CD14-positive monocyte (primary cell): ENCODE results near the gene EXOC3L4. TPM values are rescaled to one million over a fixed set of nuclear protein-coding genes. Genes with fewer than 3 reads are reported as not detected.

Experiments used
- DNase-seq, 3 donors: peaks; one replicate each; pipeline ENCODE4 v3.0.0-alpha.2; 2011 to 2022
- H2AFZ ChIP-seq: 2 replicates; pipeline ENCODE4 v1.6.0; 2012; ENCODE audit warnings: mild to moderate bottlenecking, low read depth, low read length, inconsistent platforms; ENCODE audit not compliant: insufficient read depth, poor library complexity, severe bottlenecking
- H3K27ac ChIP-seq, 2 donors: 1 replicate in 1 of 2; 2 replicates in 1 of 2; pipeline ENCODE4 v1.5.1; 2012 to 2013; ENCODE audit warnings: low read length in 2 of 2, control low read depth in 1 of 2, inconsistent platforms in 1 of 2, low read depth in 1 of 2, mild to moderate bottlenecking in 1 of 2
- H3K27me3 ChIP-seq, 2 donors: one replicate each; pipeline versions ENCODE4 v1.6.0 to v1.6.1; 2011 to 2013; ENCODE audit warnings: low read length in 2 of 2; ENCODE audit not compliant: control insufficient read depth in 2 of 2, insufficient read depth in 2 of 2
- H3K36me3 ChIP-seq, 2 donors: replicated peaks in 1 of 2; 1 replicate in 1 of 2; 2 replicates in 1 of 2; pipeline versions ENCODE4 v1.5.1 to v1.6.1; 2012 to 2013; ENCODE audit warnings: low read length in 2 of 2, control low read depth in 1 of 2, inconsistent platforms in 1 of 2, mild to moderate bottlenecking in 1 of 2; ENCODE audit not compliant: insufficient read depth in 2 of 2, control insufficient read depth in 1 of 2
- H3K4me1 ChIP-seq, 2 donors: 1 replicate in 1 of 2; 2 replicates in 1 of 2; pipeline versions ENCODE4 v1.5.1 to v1.6.1; 2012 to 2013; ENCODE audit warnings: low read length in 2 of 2, control low read depth in 1 of 2, inconsistent platforms in 1 of 2, mild to moderate bottlenecking in 1 of 2, moderate library complexity in 1 of 2; ENCODE audit not compliant: insufficient read depth in 2 of 2, control insufficient read depth in 1 of 2
- H3K4me2 ChIP-seq: replicated peaks from 2 replicates; pipeline ENCODE3; 2012; ENCODE audit warnings: low read length, moderate library complexity, mild to moderate bottlenecking; ENCODE audit not compliant: poor library complexity, severe bottlenecking; ENCODE audit errors: extremely low read depth
- H3K4me3 ChIP-seq, 3 experiments: fragments of 200-600 bp in 1 of 3; sonication (generic) in 1 of 3; replicated peaks in 1 of 3; 1 replicate in 2 of 3; 2 replicates in 1 of 3; pipeline ENCODE4 v1.5.1; 2011 to 2013; ENCODE audit warnings: low read length in 3 of 3, mild to moderate bottlenecking in 3 of 3, control low read depth in 2 of 3, low read depth in 2 of 3, inconsistent platforms in 1 of 3, moderate library complexity in 1 of 3
- H3K79me2 ChIP-seq: 2 replicates; pipeline ENCODE4 v1.6.0; 2012; ENCODE audit warnings: mild to moderate bottlenecking, control low read depth, inconsistent platforms, low read length, moderate library complexity; ENCODE audit not compliant: insufficient read depth
- H3K9ac ChIP-seq: 2 replicates; pipeline ENCODE4 v1.6.0; 2017; ENCODE audit warnings: low read length, mild to moderate bottlenecking; ENCODE audit not compliant: insufficient read depth, poor library complexity, severe bottlenecking
- H3K9me3 ChIP-seq, 2 donors: replicated peaks in 1 of 2; 1 replicate in 1 of 2; 2 replicates in 1 of 2; pipeline versions ENCODE4 v1.5.1 to v1.6.1; 2012 to 2013; ENCODE audit warnings: low read length in 2 of 2, control low read depth in 1 of 2; ENCODE audit not compliant: control insufficient read depth in 1 of 2, insufficient read depth in 1 of 2
- H4K20me1 ChIP-seq: 2 replicates; pipeline ENCODE4 v1.6.0; 2012; ENCODE audit warnings: mild to moderate bottlenecking, low read length, control low read depth, moderate library complexity; ENCODE audit not compliant: insufficient read depth
- H3K27ac Mint-ChIP-seq, 7 donors: one replicate each; pipeline ENCODE4 v1.8.0; 2020; ENCODE audit warnings: mild to moderate bottlenecking in 7 of 7, mixed read lengths in 7 of 7, moderate library complexity in 6 of 7, inconsistent platforms in 2 of 7
- H3K27me3 Mint-ChIP-seq, 3 donors: one replicate each; pipeline ENCODE4 v1.8.0; 2021 to 2022; ENCODE audit warnings: low read depth in 3 of 3, mild to moderate bottlenecking in 3 of 3, mixed read lengths in 3 of 3, moderate library complexity in 3 of 3, inconsistent platforms in 1 of 3
- H3K36me3 Mint-ChIP-seq, 2 donors: one replicate each; pipeline ENCODE4 v1.8.0; 2020; ENCODE audit warnings: mixed read lengths in 2 of 2, inconsistent platforms in 1 of 2, mild to moderate bottlenecking in 1 of 2
- H3K4me1 Mint-ChIP-seq: one replicate; pipeline ENCODE4 v1.8.0; 2020; ENCODE audit warnings: mild to moderate bottlenecking, mixed read lengths
- H3K4me3 Mint-ChIP-seq, 2 donors: one replicate each; pipeline ENCODE4 v1.8.0; 2020; ENCODE audit warnings: mild to moderate bottlenecking in 2 of 2, mixed read lengths in 2 of 2, moderate library complexity in 1 of 2
- H3K9me3 Mint-ChIP-seq, 7 donors: one replicate each; pipeline ENCODE4 v1.8.0; 2020 to 2022; ENCODE audit warnings: mixed read lengths in 7 of 7, mild to moderate bottlenecking in 6 of 7, moderate library complexity in 6 of 7, inconsistent platforms in 2 of 7
- CTCF ChIP-seq: fragments of 200-600 bp; IDR thresholded peaks from one replicate; pipeline ENCODE4 v1.8.0; 2022; ENCODE audit warnings: antibody characterized with exemption, mild to moderate bottlenecking
- WGBS: methylation state at CpG from one replicate; pipeline ENCODE4 v1.1.5; 2013; ENCODE audit warnings: missing lambda C conversion rate; ENCODE audit not compliant: insufficient coverage; 5-methylcytosine and 5-hydroxymethylcytosine counted together
- intact Hi-C, 2 donors: fragments of 100-400 bp; cut with micrococcal nuclease; formaldehyde crosslinking; loops; one replicate each; pipeline versions ENCODE4 v1.15.0 to v1.15.1; 2023
- polyA plus RNA-seq, 3 donors: library from polyadenylated mRNA; depleted of rRNA in 1 of 3; unstranded in 2 of 3; stranded (reverse) in 1 of 3; fragments of 300-500 nt in 2 of 3; fragments of >200 nt in 1 of 3; fragmentation: Illumina TruSeq in 2 of 3; gene quantifications; 1 replicate in 2 of 3; 2 replicates in 1 of 3; pipeline ENCODE4 v1.2.3, GENCODE V29; 2012 to 2021

EXOC3L4 gene
- polyA plus RNA-seq, 3 donors, result 0.17 TPM; not detected in 2

GRCh38 chr14:103140316-103141109 is 46.0 kb downstream of the EXOC3L4 start:
- peaks cover 15 to 19% of the 10 kb centered on the region in 2 donors for H3K36me3 Mint-ChIP-seq
- Histone ChIP-seq H3K4me1 (peaks cover 15 to 34% of the 10 kb centered on the region in 2 donors), H4K20me1 (peaks cover 27% of the 10 kb centered on the region), H3K9me3 (no peaks in the 10 kb centered on the region), H3K4me3 (no peak overlapping the region), H3K27ac (no peak overlapping the region), H3K79me2 (no peaks in the 10 kb centered on the region), H2AFZ (no peak overlapping the region), H3K4me2 (no peak overlapping the region), H3K27me3 (peaks cover 0 to 21% of the 10 kb centered on the region in 2 donors), H3K9ac (no peak overlapping the region), H3K36me3 (peaks cover 11 to 18% of the 10 kb centered on the region in 2 donors)
- H3K27me3 Mint-ChIP-seq, result peaks cover 28 to 43% (median 36%) of the 10 kb centered on the region in 3 donors
- no peak for TF ChIP-seq CTCF
- H3K27ac Mint-ChIP-seq, result peak overlapping the region in 1 of 7 donors; percentile 5
- DNase-seq, result peak in 1 of 3 donors; percentile 78
- intact Hi-C loops, result loop anchor here in 1 of 2 donors (1.0 kb wide), 1 partner anchor 35 kb away; no protein-coding TSS in a partner anchor
- H3K4me3 Mint-ChIP-seq, result peak overlapping the region in 1 of 2 donors; percentile 42
- 63% methylated on average over 9 of the region's 12 CpGs for WGBS
- H3K4me1 Mint-ChIP-seq, result peaks cover 28% of the 10 kb centered on the region
- H3K9me3 Mint-ChIP-seq, result peaks cover 0 to 2% (median 0%) of the 10 kb centered on the region in 7 donors

GRCh38 chr14:103141117-103141796 is 46.7 kb downstream of the EXOC3L4 start:
- H3K9me3 ChIP-seq, result no peaks in the 10 kb centered on the region
- H2AFZ ChIP-seq, result no peak overlapping the region
- WGBS, result 0% methylated on average over 1 of the region's 8 CpGs
- H3K27ac Mint-ChIP-seq, result no peak overlapping the region
- H3K79me2 ChIP-seq, result no peaks in the 10 kb centered on the region
- peak; percentile 36 to 64 (median 41) for DNase-seq
- H3K4me1 Mint-ChIP-seq, result peaks cover 24% of the 10 kb centered on the region
- TF ChIP-seq CTCF, result peak; percentile 79
- peaks cover 0 to 2% (median 0%) of the 10 kb centered on the region in 7 donors for H3K9me3 Mint-ChIP-seq
- H3K4me3 Mint-ChIP-seq, result no peak overlapping the region
- H3K27ac ChIP-seq, result no peak overlapping the region
- intact Hi-C loops, result loop anchor here in 1 of 2 donors (1.0 kb wide), 1 partner anchor 36 kb away; no protein-coding TSS in a partner anchor
- peaks cover 0 to 21% of the 10 kb centered on the region in 2 donors for H3K27me3 ChIP-seq
- H3K36me3 Mint-ChIP-seq, result peaks cover 9 to 11% of the 10 kb centered on the region in 2 donors
- H4K20me1 ChIP-seq, result peaks cover 20% of the 10 kb centered on the region
- H3K4me1 ChIP-seq, result peaks cover 15 to 27% of the 10 kb centered on the region in 2 donors
- H3K36me3 ChIP-seq, result peaks cover 4 to 10% of the 10 kb centered on the region in 2 donors
- peaks cover 28 to 43% (median 36%) of the 10 kb centered on the region in 3 donors for H3K27me3 Mint-ChIP-seq
- no peak overlapping the region for H3K4me2 ChIP-seq
- no peak overlapping the region for H3K9ac ChIP-seq
- no peak overlapping the region for H3K4me3 ChIP-seq
